Mesendoderm (in vitro differentiated cells): ENCODE data around the gene TMEM121.

Experiments used
- DNase-seq: peaks from one replicate; pipeline ENCODE4 v3.0.0; 2013
- H2AK5ac ChIP-seq: 2 replicates; pipeline ENCODE4 v1.6.1; 2013; ENCODE audit warnings: low read length, inconsistent platforms
- H2BK120ac ChIP-seq: 2 replicates; pipeline ENCODE4 v1.6.1; 2013; ENCODE audit warnings: low read depth, mild to moderate bottlenecking, low read length, moderate library complexity, mixed read lengths
- H2BK15ac ChIP-seq: replicated peaks from 2 replicates; pipeline ENCODE4 v1.6.1; 2013; ENCODE audit warnings: low read depth, mild to moderate bottlenecking, moderate library complexity
- H2BK5ac ChIP-seq: 2 replicates; pipeline ENCODE4 v1.6.1; 2013; ENCODE audit warnings: low read length, inconsistent platforms
- H3K18ac ChIP-seq: 2 replicates; pipeline ENCODE4 v1.6.1; 2013; ENCODE audit warnings: mild to moderate bottlenecking, low read length, mixed read lengths
- H3K23ac ChIP-seq: one replicate; pipeline ENCODE4 v1.6.1; 2013; ENCODE audit warnings: low read length
- H3K27ac ChIP-seq: 2 replicates; pipeline ENCODE4 v1.5.1; 2013; ENCODE audit warnings: low read depth, mild to moderate bottlenecking, inconsistent platforms, low read length, moderate library complexity
- H3K27me3 ChIP-seq: 2 replicates; pipeline ENCODE4 v1.6.1; 2013; ENCODE audit warnings: low read length, control low read depth, mild to moderate bottlenecking, inconsistent platforms; ENCODE audit not compliant: insufficient read depth, poor library complexity
- H3K36me3 ChIP-seq: 2 replicates; pipeline ENCODE4 v1.6.1; 2013; ENCODE audit warnings: low read length, inconsistent platforms; ENCODE audit not compliant: control insufficient read depth, insufficient read depth
- H3K4ac ChIP-seq: one replicate; pipeline ENCODE4 v1.6.1; 2013; ENCODE audit warnings: low read depth, mild to moderate bottlenecking, low read length, moderate library complexity
- H3K4me1 ChIP-seq: 2 replicates; pipeline ENCODE4 v1.6.1; 2013; ENCODE audit warnings: low read depth, low read length, inconsistent platforms; ENCODE audit not compliant: control insufficient read depth
- H3K4me2 ChIP-seq: 2 replicates; pipeline ENCODE4 v1.6.1; 2013; ENCODE audit warnings: low read length
- H3K4me3 ChIP-seq: 2 replicates; pipeline ENCODE4 v1.5.1; 2013; ENCODE audit warnings: mild to moderate bottlenecking, low read length
- H3K56ac ChIP-seq: one replicate; pipeline ENCODE4 v1.6.1; 2013; ENCODE audit warnings: low read length
- H3K79me1 ChIP-seq: 2 replicates; pipeline ENCODE4 v1.6.1; 2013; ENCODE audit warnings: low read length, inconsistent platforms
- H3K79me2 ChIP-seq: 2 replicates; pipeline ENCODE4 v1.6.1; 2013; ENCODE audit warnings: mild to moderate bottlenecking, low read length; ENCODE audit not compliant: control insufficient read depth, insufficient read depth
- H3K9ac ChIP-seq: 2 replicates; pipeline ENCODE4 v1.6.1; 2013; ENCODE audit warnings: low read length, inconsistent platforms
- H4K5ac ChIP-seq: one replicate; pipeline ENCODE4 v1.6.1; 2013; ENCODE audit warnings: low read length
- H4K8ac ChIP-seq: one replicate; pipeline ENCODE4 v1.6.1; 2013; ENCODE audit warnings: low read depth, mild to moderate bottlenecking, control low read depth, low read length, moderate library complexity
- WGBS: extraction: QIAGEN DNeasy Blood & Tissue Kit; methylation state at CpG from one replicate; pipeline ENCODE4 v1.1.7; 2013; ENCODE audit warnings: low lambda C conversion rate, missing lambda C conversion rate; ENCODE audit not compliant: insufficient coverage; ENCODE audit errors: extremely low coverage; 5-methylcytosine and 5-hydroxymethylcytosine counted together

TMEM121 gene

DNA sequence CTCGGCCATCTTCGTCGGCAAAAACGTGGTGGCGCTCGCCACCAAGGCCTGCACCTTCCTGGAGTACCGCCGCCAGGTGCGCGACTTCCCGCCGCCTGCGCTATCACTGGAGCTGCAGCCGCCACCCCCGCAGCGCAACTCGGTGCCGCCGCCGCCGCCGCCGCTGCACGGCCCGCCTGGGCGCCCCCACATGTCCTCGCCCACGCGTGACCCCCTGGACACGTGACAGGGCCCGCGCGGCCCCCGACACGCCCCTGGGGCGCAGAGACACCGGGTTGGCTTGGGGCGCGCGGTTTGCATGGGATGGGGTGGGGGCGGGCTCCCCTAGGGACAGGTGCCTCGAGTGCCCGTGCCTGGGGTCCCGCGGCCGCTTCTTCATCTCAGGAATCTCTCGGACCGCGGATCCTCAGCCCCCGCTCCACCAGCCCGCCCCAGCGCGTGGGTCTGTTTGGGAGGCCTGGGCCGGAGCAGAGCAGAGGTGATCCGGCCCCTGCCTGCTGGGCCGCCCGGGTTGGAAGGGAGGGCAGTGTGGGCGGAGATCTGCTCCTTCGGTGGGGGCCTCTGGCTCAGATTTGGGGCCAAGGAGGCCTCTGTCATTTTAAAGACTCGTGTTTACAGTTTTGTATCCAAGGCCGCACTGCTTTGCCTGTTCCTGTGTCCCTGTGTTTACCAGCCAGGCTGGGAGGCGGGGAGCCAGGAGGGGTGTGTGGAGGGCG is 3.3 kb downstream of the TMEM121 start:
- Histone ChIP-seq H3K4me1 (no peaks in the 10 kb centered on the region), H3K27ac (no peak overlapping the region)
- no CpG with 5 or more reads among the region's 63 CpGs for WGBS

DNA sequence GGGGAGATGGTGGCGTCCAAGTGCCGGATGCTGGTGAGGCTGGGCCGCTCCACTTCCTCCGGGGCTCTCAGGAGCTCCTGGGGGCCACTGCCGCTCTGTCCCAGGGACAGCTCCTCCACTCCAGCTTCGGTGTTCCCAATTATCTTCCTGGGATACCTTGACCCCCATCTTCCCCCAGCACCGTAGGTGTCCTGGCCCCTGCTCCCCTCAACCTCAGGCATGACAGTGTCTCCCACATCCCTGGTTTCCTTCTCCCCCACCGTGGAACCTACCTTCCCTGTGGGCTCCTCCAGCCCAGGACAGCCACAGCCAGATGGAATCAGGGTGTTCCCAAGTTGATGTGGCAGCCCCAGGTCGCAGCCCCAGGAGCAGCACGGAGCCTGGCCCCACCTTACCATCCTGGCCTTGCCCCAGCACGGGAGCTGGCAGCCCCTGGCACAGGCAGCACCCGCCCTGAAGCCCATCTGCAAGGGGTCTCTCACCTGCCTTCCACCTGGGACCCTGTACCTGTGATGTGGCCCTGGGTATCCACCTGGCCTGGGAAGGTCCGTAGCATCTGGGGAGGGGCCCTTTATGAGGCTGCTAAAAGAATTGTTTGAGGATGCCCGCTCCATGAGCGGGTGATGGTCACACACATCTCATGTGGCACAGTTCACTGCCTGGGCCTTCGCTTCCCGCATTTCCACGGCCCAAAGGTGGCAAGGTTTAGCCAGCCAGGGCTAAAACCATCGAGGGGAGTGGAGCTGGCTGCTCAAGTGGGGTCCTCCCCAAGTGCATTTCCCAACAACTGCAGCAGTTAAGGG is 4.1 kb downstream of the TMEM121 start:
- Histone ChIP-seq H2BK120ac (no peak overlapping the region), H3K79me2 (no peaks in the 10 kb centered on the region), H3K79me1 (no peaks in the 10 kb centered on the region), H4K8ac (no peak overlapping the region), H2BK15ac (no peak overlapping the region), H3K23ac (no peak overlapping the region), H3K9ac (no peak overlapping the region), H3K27me3 (peaks cover 3% of the 10 kb centered on the region), H3K36me3 (no peaks in the 10 kb centered on the region), H3K56ac (no peak overlapping the region), H3K4me3 (no peak overlapping the region), H4K5ac (no peak overlapping the region), H3K18ac (no peak overlapping the region), H2AK5ac (no peak overlapping the region), H2BK5ac (no peak overlapping the region), H3K27ac (no peak overlapping the region), H3K4me2 (no peak overlapping the region), H3K4me1 (no peaks in the 10 kb centered on the region), H3K4ac (no peak overlapping the region)
- no peak for DNase-seq
- WGBS: no CpG with 5 or more reads among the region's 19 CpGs

More for the DNA sequence above, 3.3 kb downstream of the TMEM121 start:
- Histone ChIP-seq H2BK5ac (no peak overlapping the region), H3K27me3 (peaks cover 3% of the 10 kb centered on the region), H2BK15ac (no peak overlapping the region), H3K4ac (no peak overlapping the region), H3K18ac (no peak overlapping the region), H3K4me2 (no peak overlapping the region), H3K56ac (no peak overlapping the region), H3K79me1 (no peaks in the 10 kb centered on the region), H2BK120ac (no peak overlapping the region), H3K9ac (no peak overlapping the region), H2AK5ac (no peak overlapping the region), H3K23ac (no peak overlapping the region), H4K8ac (no peak overlapping the region), H4K5ac (no peak overlapping the region), H3K79me2 (no peaks in the 10 kb centered on the region), H3K36me3 (no peaks in the 10 kb centered on the region), H3K4me3 (no peak overlapping the region)
- no peak for DNase-seq

DNA sequence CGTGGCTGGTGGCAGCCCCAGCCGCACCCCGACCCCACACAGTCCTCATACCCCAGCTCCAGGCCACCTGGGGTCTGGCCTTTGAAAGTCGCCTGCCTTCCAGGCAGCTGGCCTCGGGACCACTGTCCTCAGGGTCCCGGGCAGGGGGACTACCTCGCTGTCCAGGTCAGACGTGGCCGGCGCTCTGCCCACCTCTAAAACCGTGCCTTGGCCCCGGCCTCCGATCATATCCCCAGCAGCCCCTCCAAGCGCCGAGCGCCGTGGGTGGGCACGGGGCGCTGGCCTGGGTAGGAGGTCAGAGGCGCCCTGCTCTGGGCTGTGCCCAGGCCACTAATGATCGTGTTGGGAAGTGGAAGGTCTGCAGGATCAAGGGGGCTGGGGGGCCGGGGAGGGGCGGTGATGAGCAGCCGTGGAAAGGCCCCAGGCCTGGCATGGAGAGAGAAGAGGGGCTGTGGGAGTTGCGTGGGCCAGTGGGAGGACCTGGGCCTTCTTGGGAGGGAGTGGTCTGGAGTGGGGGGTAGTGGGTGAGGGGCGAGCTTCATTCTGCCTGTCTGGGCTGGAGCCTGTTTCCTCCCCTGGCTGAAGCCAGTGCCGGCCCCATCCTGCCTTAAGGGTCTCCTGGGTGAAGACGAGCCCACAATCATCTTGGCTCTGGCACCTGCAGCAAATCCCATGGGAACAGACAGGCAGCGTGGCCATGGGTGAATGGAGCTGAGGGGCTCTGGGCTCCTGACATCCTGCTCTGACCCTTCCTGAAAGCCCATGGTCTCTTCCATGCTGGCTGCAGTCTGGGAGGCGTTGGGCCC is 4.9 kb downstream of the TMEM121 start:
- DNase-seq: no peak
- Histone ChIP-seq H3K27ac (no peak overlapping the region), H2AK5ac (no peak overlapping the region), H3K23ac (no peak overlapping the region), H3K4me1 (no peaks in the 10 kb centered on the region), H3K9ac (no peak overlapping the region), H2BK120ac (no peak overlapping the region), H3K18ac (no peak overlapping the region), H3K4me3 (no peak overlapping the region), H4K8ac (no peak overlapping the region), H3K27me3 (peaks cover 3% of the 10 kb centered on the region), H3K56ac (no peak overlapping the region), H3K79me1 (no peaks in the 10 kb centered on the region), H2BK5ac (no peak overlapping the region), H4K5ac (no peak overlapping the region), H3K4me2 (no peak overlapping the region), H3K79me2 (no peaks in the 10 kb centered on the region), H3K4ac (no peak overlapping the region), H2BK15ac (no peak overlapping the region), H3K36me3 (no peaks in the 10 kb centered on the region)
- no CpG with 5 or more reads among the region's 30 CpGs for WGBS

GRCh38 chr14:105531894-105532623 is 5.7 kb downstream of the TMEM121 start:
- H3K4ac ChIP-seq: no peak overlapping the region
- no peak overlapping the region for H4K5ac ChIP-seq
- no peaks in the 10 kb centered on the region for H3K4me1 ChIP-seq
- no peak overlapping the region for H4K8ac ChIP-seq
- H3K27me3 ChIP-seq: peaks cover 2% of the 10 kb centered on the region
- no peak overlapping the region for H3K56ac ChIP-seq
- no peaks in the 10 kb centered on the region for H3K79me1 ChIP-seq
- H3K4me2 ChIP-seq: no peak overlapping the region
- no peak overlapping the region for H3K23ac ChIP-seq
- H3K36me3 ChIP-seq: no peaks in the 10 kb centered on the region
- no peak overlapping the region for H3K4me3 ChIP-seq
- H3K18ac ChIP-seq: no peak overlapping the region
- no peak overlapping the region for H3K27ac ChIP-seq
- DNase-seq: no peak
- H2BK15ac ChIP-seq: no peak overlapping the region
- no peak overlapping the region for H2BK5ac ChIP-seq
- no peak overlapping the region for H2BK120ac ChIP-seq
- WGBS: no CpG with 5 or more reads among the region's 19 CpGs
- H3K9ac ChIP-seq: no peak overlapping the region
- H3K79me2 ChIP-seq: no peaks in the 10 kb centered on the region
- H2AK5ac ChIP-seq: no peak overlapping the region

- H3K27ac ChIP-seq: no peak overlapping the region
- H3K23ac ChIP-seq: no peak overlapping the region
- H4K8ac ChIP-seq: no peak overlapping the region
- no peaks in the 10 kb centered on the region for H3K4me1 ChIP-seq
- no peaks in the 10 kb centered on the region for H3K27me3 ChIP-seq
- no peak overlapping the region for H2AK5ac ChIP-seq
- no peak overlapping the region for H2BK5ac ChIP-seq
- H3K4ac ChIP-seq: no peak overlapping the region
- no peak overlapping the region for H3K4me3 ChIP-seq
- H3K56ac ChIP-seq: no peak overlapping the region
- no peak overlapping the region for H2BK15ac ChIP-seq
- no peak for DNase-seq
- H2BK120ac ChIP-seq: no peak overlapping the region
- H3K79me2 ChIP-seq: no peaks in the 10 kb centered on the region
- WGBS: no CpG with 5 or more reads among the region's 10 CpGs
- no peak overlapping the region for H3K18ac ChIP-seq
- H4K5ac ChIP-seq: no peak overlapping the region
- H3K9ac ChIP-seq: no peak overlapping the region
- no peak overlapping the region for H3K4me2 ChIP-seq
- H3K79me1 ChIP-seq: no peaks in the 10 kb centered on the region
- no peaks in the 10 kb centered on the region for H3K36me3 ChIP-seq
These were observed 6.4 kb downstream of the TMEM121 start for GRCh38 chr14:105532735-105533141.
